ENCODE results near the gene JARID2. TPM values are rescaled to one million over a fixed set of nuclear protein-coding genes. Genes with fewer than 3 reads are reported as not detected.

JARID2 gene
- total and polyA plus RNA-seq, 2 of the 8 experiments (the other 6 are each of a cell fraction or from before 2014, with no cell fraction given), result 60.1 to 239 TPM

DNA sequence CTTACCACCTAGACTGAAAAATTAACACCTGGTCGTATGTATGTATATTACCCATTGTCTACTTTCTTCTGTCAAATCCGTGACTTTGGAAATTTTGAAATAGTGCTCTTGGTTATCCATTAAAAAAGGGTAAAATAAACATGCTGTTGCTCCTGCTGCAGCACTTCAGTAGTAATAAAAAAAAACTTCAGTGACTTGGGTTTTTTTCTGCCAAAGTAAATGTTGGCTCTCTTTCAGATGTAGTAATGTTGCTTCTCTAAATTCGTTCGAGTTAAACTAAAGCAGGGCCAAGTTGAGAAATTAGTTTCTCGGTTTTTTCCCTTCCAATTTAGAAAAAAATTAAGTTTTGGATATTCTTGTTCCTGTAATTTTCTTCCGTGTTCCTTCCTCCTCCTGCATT, 34.2 kb downstream of the JARID2 start:
- peaks cover 9 to 34% (median 31%) of the 10 kb centered on the region in 4 experiments for H3K4me1 ChIP-seq (replicated peaks in 1 of 4; ENCODE audit: control insufficient read depth in 3 of 4, insufficient read depth in 4 of 4, low read length in 3 of 4)
- no peak overlapping the region for H3K56ac ChIP-seq (replicated peaks; ENCODE audit: insufficient read length, low read depth, low read length)
- CTCF ChIA-PET (ENCODE audit: partially characterized antibody), result no interaction called here
- H3K4me2 ChIP-seq (ENCODE audit: insufficient read depth in 1 of 2, low read depth in 2 of 2, low read length in 2 of 2), result no peak overlapping the region
- H3K9me3 ChIP-seq (ENCODE audit: insufficient read depth in 2 of 2, low read depth in 1 of 2, low read length in 1 of 2), result no peaks in the 10 kb centered on the region
- H3K23me2 ChIP-seq (ENCODE audit: low read depth, low read length), result no peaks in the 10 kb centered on the region
- H2AFZ ChIP-seq (ENCODE audit: low read length), result no peak overlapping the region
- H2BK12ac ChIP-seq (ENCODE audit: low read depth, low read length), result no peak overlapping the region
- no peak for TF ChIP-seq CHD2 (IDR thresholded peaks at IDR 0.05; ENCODE audit: low read length)
- no peak for TF ChIP-seq EP300 (IDR thresholded peaks at IDR 0.05; ENCODE audit: borderline replicate concordance in 1 of 2, low read depth in 2 of 2, low read length in 2 of 2)
- H2BK5ac ChIP-seq (ENCODE audit: low read depth, low read length), result no peak overlapping the region
- H3K79me2 ChIP-seq (ENCODE audit: control insufficient read depth in 1 of 2, insufficient read depth in 2 of 2, low read length in 2 of 2), result peaks cover 78 to 99% of the 10 kb centered on the region in 2 experiments
- H3K27me3 ChIP-seq (replicated peaks in 1 of 4; ENCODE audit: control insufficient read depth in 3 of 4, extremely low read depth in 1 of 4, insufficient read depth in 3 of 4, low read length in 3 of 4), result no peaks in the 10 kb centered on the region
- H3K4ac ChIP-seq (replicated peaks; ENCODE audit: insufficient read length, low read depth, low read length), result no peak overlapping the region
- no peak overlapping the region for H3K9ac ChIP-seq (replicated peaks in 1 of 4; ENCODE audit: extremely low read depth in 1 of 4, low read depth in 3 of 4, low read length in 3 of 4)
- no peak overlapping the region for H3K27ac ChIP-seq (ENCODE audit: low read depth, low read length)
- no peak overlapping the region for H4K91ac ChIP-seq (replicated peaks; ENCODE audit: insufficient read length, low read length)
- H3K23ac ChIP-seq (ENCODE audit: insufficient read length), result no peak overlapping the region
- no peak overlapping the region for H2BK15ac ChIP-seq (ENCODE audit: low read length)
- POLR2A ChIA-PET (ENCODE audit: partially characterized antibody), result interaction anchor here (1.4 kb wide), 1 partner anchor 11 kb away, joined by 6 read pairs; no protein-coding TSS in a partner anchor
- H3K4me3 ChIP-seq (ENCODE audit: extremely low read depth in 1 of 4, insufficient read depth in 2 of 4, low read depth in 3 of 4, low read length in 4 of 4), result no peak overlapping the region
- H3K14ac ChIP-seq (ENCODE audit: insufficient read length), result no peak overlapping the region
- DNase-seq (ENCODE audit: low read depth in 1 of 2, low spot score in 2 of 2) (no peak), FAIRE-seq (no peak)
- peaks cover 0 to 4% (median 0%) of the 10 kb centered on the region in 4 experiments; a peak in 1 of 8 replicates for H3K36me3 ChIP-seq (ENCODE audit: control insufficient read depth in 2 of 4, insufficient read depth in 4 of 4, low read length in 3 of 4)
- peaks cover 3% of the 10 kb centered on the region; the same call in 1 of the 2 replicates for H3K79me1 ChIP-seq (ENCODE audit: low read depth, low read length)
- no peak overlapping the region for H2AK5ac ChIP-seq (ENCODE audit: low read depth, low read length)
- H3K18ac ChIP-seq (ENCODE audit: extremely low read depth, low read length), result no peak overlapping the region
- H4K8ac ChIP-seq (ENCODE audit: extremely low read depth, insufficient read depth, low read length), result no peak overlapping the region
- no peak overlapping the region for H2BK20ac ChIP-seq (ENCODE audit: low read length)
- peaks cover 51 to 53% of the 10 kb centered on the region in 2 experiments for H4K20me1 ChIP-seq (replicated peaks in 1 of 2; ENCODE audit: control insufficient read depth in 1 of 2, insufficient read depth in 2 of 2, low read length in 2 of 2)
- no peak overlapping the region for H4K5ac ChIP-seq (ENCODE audit: insufficient read length, low read depth, low read length)
- no peak overlapping the region for H2BK120ac ChIP-seq (replicated peaks; ENCODE audit: low read depth, low read length)
- 68% methylated on average over 6 of the region's 6 CpGs; no CpG with 5 or more reads in 1 of the 2 experiments for WGBS, 2 experiments (ENCODE audit: extremely low coverage in 1 of 2, insufficient coverage in 1 of 2, insufficient read length in 1 of 2, insufficient replicate concordance in 2 of 2, low coverage in 1 of 2, low lambda C conversion rate in 2 of 2, missing lambda C conversion rate in 1 of 2)
